ENCODE results near the gene DUT.
"Not testable (repeated sequence)": the region's sequence is repeated elsewhere in the genome, so short reads cannot be mapped to it uniquely, and the experiment has no call there.

The DUT gene

GRCh38 chr15:48326180-48326579 lies 5.0 kb upstream of the DUT start:
- in situ Hi-C loops (cut with HindIII; ENCODE audit: low sequenced_read_pairs), result not testable (repeated sequence)

GRCh38 chr15:48330105-48330785 lies 984 bp upstream of the DUT start:
- in situ Hi-C loops (cut with HindIII; ENCODE audit: low sequenced_read_pairs), result no loop called here

GRCh38 chr15:48331796-48332641 lies 790 bp downstream of the DUT start:
- in situ Hi-C loops (cut with HindIII; ENCODE audit: low sequenced_read_pairs), result no loop called here

- in situ Hi-C loops (cut with HindIII; ENCODE audit: low sequenced_read_pairs), result no loop called here
These were observed 1.4 kb downstream of the DUT start for GRCh38 chr15:48332642-48333034.

- in situ Hi-C loops (cut with HindIII; ENCODE audit: low sequenced_read_pairs), result no loop called here
These were observed 2.3 kb downstream of the DUT start for GRCh38 chr15:48333540-48333939.

- in situ Hi-C loops (cut with HindIII; ENCODE audit: low sequenced_read_pairs), result no loop called here
These were observed 3.0 kb downstream of the DUT start for GRCh38 chr15:48334260-48334659.

- in situ Hi-C loops (cut with HindIII; ENCODE audit: low sequenced_read_pairs), result no loop called here
These were observed 5.7 kb downstream of the DUT start for GRCh38 chr15:48336940-48337339.

GRCh38 chr15:48337607-48338006 lies 6.4 kb downstream of the DUT start:
- in situ Hi-C loops (cut with HindIII; ENCODE audit: low sequenced_read_pairs), result no loop called here

GRCh38 chr15:48340111-48340510 lies 8.9 kb downstream of the DUT start:
- in situ Hi-C loops (cut with HindIII; ENCODE audit: low sequenced_read_pairs), result no loop called here

- in situ Hi-C loops (cut with HindIII; ENCODE audit: low sequenced_read_pairs), result no loop called here
These were observed 12.6 kb downstream of the DUT start for GRCh38 chr15:48343865-48344264.

- in situ Hi-C loops (cut with HindIII; ENCODE audit: low sequenced_read_pairs), result no loop called here
These were observed 14.3 kb downstream of the DUT start for GRCh38 chr15:48345516-48345915.

GRCh38 chr15:48352474-48353072 lies 21.3 kb downstream of the DUT start:
- in situ Hi-C loops (cut with HindIII; ENCODE audit: low sequenced_read_pairs), result no loop called here

GRCh38 chr15:48354694-48355303 lies 23.6 kb downstream of the DUT start:
- in situ Hi-C loops (cut with HindIII; ENCODE audit: low sequenced_read_pairs), result no loop called here

GRCh38 chr15:48355377-48355776 lies 24.1 kb downstream of the DUT start:
- in situ Hi-C loops (cut with HindIII; ENCODE audit: low sequenced_read_pairs), result no loop called here

- in situ Hi-C loops (cut with HindIII; ENCODE audit: low sequenced_read_pairs), result no loop called here
These were observed 27.3 kb downstream of the DUT start for GRCh38 chr15:48358229-48359152.

GRCh38 chr15:48360841-48361240 lies 29.6 kb downstream of the DUT start:
- in situ Hi-C loops (cut with HindIII; ENCODE audit: low sequenced_read_pairs), result loop anchor here (5.0 kb wide), 1 partner anchor 36 kb away; no protein-coding TSS in a partner anchor

- in situ Hi-C loops (cut with HindIII; ENCODE audit: low sequenced_read_pairs), result loop anchor here (5.0 kb wide), 1 partner anchor 36 kb away; no protein-coding TSS in a partner anchor
These were observed 30.5 kb downstream of the DUT start for GRCh38 chr15:48361685-48362084.

GRCh38 chr15:48363474-48363873 lies 32.2 kb downstream of the DUT start:
- in situ Hi-C loops (cut with HindIII; ENCODE audit: low sequenced_read_pairs), result loop anchor here (5.0 kb wide), 1 partner anchor 34 kb away; no protein-coding TSS in a partner anchor

- in situ Hi-C loops (cut with HindIII; ENCODE audit: low sequenced_read_pairs), result no loop called here
These were observed 34.3 kb downstream of the DUT start for GRCh38 chr15:48365575-48365974.

Data from endothelial cell of hepatic sinusoid (primary cell).